GM19035 (cell line): ENCODE results near the gene KCNQ1.
"Not testable (repeated sequence)": the region's sequence is repeated elsewhere in the genome, so short reads cannot be mapped to it uniquely, and the experiment has no call there.

Experiments
- ATAC-seq: cut with Tn5 transposase; IDR thresholded peaks from one replicate; pipeline ENCODE4 v1.9.1; 2021; ENCODE audit not compliant: unreplicated experiment

The KCNQ1 gene

GRCh38 chr11:2587976-2588748 is 143.4 kb downstream of the KCNQ1 start:
- no peak for ATAC-seq

GRCh38 chr11:2588809-2589537 is 144.2 kb downstream of the KCNQ1 start:
- ATAC-seq, result no peak

- ATAC-seq, result no peak
Measured at GRCh38 chr11:2589538-2589934, 144.7 kb downstream of the KCNQ1 start.

- ATAC-seq, result no peak
Measured at GRCh38 chr11:2590131-2590964, 145.5 kb downstream of the KCNQ1 start.

GRCh38 chr11:2590965-2591754 is 146.4 kb downstream of the KCNQ1 start:
- ATAC-seq, result no peak

- no peak for ATAC-seq
Measured at GRCh38 chr11:2591805-2592204, 147.0 kb downstream of the KCNQ1 start.

- no peak for ATAC-seq
Measured at GRCh38 chr11:2592559-2593392, 148.0 kb downstream of the KCNQ1 start.

GRCh38 chr11:2593393-2593950 is 148.7 kb downstream of the KCNQ1 start:
- ATAC-seq, result no peak

- ATAC-seq, result no peak
Measured at GRCh38 chr11:2594267-2594666, 149.5 kb downstream of the KCNQ1 start.

GRCh38 chr11:2595204-2595603 is 150.4 kb downstream of the KCNQ1 start:
- ATAC-seq, result no peak

GRCh38 chr11:2599561-2600189 is 154.9 kb downstream of the KCNQ1 start:
- no peak for ATAC-seq

- ATAC-seq, result no peak
Measured at GRCh38 chr11:2609345-2609744, 164.5 kb downstream of the KCNQ1 start.

- ATAC-seq, result no peak
Measured at GRCh38 chr11:2612884-2613571, 168.2 kb downstream of the KCNQ1 start.

GRCh38 chr11:2621894-2622293 is 177.1 kb downstream of the KCNQ1 start:
- peak; percentile 56 for ATAC-seq

GRCh38 chr11:2625183-2625582 is 180.4 kb downstream of the KCNQ1 start:
- no peak for ATAC-seq

GRCh38 chr11:2630679-2631078 is 185.9 kb downstream of the KCNQ1 start:
- ATAC-seq, result no peak

- no peak for ATAC-seq
Measured at GRCh38 chr11:2631161-2631560, 186.4 kb downstream of the KCNQ1 start.

- not testable (repeated sequence) for ATAC-seq
Measured at GRCh38 chr11:2639763-2640162, 195.0 kb downstream of the KCNQ1 start.
